Esophagus squamous epithelium (tissue), 5 donors: ENCODE data around the gene PEX26. TPM values are rescaled to one million over a fixed set of nuclear protein-coding genes. Genes with fewer than 3 reads are reported as not detected.
A peak's percentile ranks its signal among the peaks of the same experiment; 100 is the strongest.
"Not testable (repeated sequence)": the region's sequence is repeated elsewhere in the genome, so short reads cannot be mapped to it uniquely, and the experiment has no call there.

Experiments
- DNase-seq: peaks from one replicate; lab custom pipeline; 2025; lab: John Stamatoyannopoulos, UW
- H3K27ac ChIP-seq, 4 donors: fragments of 200-600 bp; sonication (generic); one replicate each; pipeline ENCODE4 v1.5.1; 2016 to 2019; ENCODE audit warnings: mild to moderate bottlenecking in 1 of 4
- H3K27me3 ChIP-seq, 4 donors: fragments of 200-600 bp; sonication (generic); 1 replicate in 3 of 4; 2 replicates in 1 of 4; pipeline versions ENCODE4 v1.5.1 to v1.6.0; 2017 to 2021; ENCODE audit warnings: antibody characterized with exemption in 1 of 4
- H3K36me3 ChIP-seq, 3 donors: fragments of 200-600 bp; sonication (generic); one replicate each; pipeline ENCODE4 v1.5.1; 2016 to 2019
- H3K4me1 ChIP-seq, 3 donors: fragments of 200-600 bp; sonication (generic); one replicate each; pipeline ENCODE4 v1.5.1; 2017 to 2019
- H3K4me3 ChIP-seq, 4 donors: fragments of 200-600 bp; sonication (generic); 1 replicate in 3 of 4; 2 replicates in 1 of 4; pipeline ENCODE4 v1.5.1; 2016 to 2019; ENCODE audit warnings: mild to moderate bottlenecking in 2 of 4, moderate library complexity in 1 of 4
- H3K9me3 ChIP-seq, 3 donors: fragments of 200-600 bp; sonication (generic); one replicate each; pipeline ENCODE4 v1.5.1; 2016 to 2019
- CTCF ChIP-seq, 6 experiments: fragments of 450-650 bp in 4 of 6; fragments of 200-600 bp in 2 of 6; sonication (generic) in 2 of 6; IDR thresholded peaks; one replicate each; pipeline ENCODE4 v1.5.1; 2016 to 2019; ENCODE audit warnings: antibody characterized with exemption in 6 of 6, mild to moderate bottlenecking in 4 of 6, moderate library complexity in 4 of 6
- POLR2A ChIP-seq, 4 donors: fragments of 450-650 bp; IDR thresholded peaks; one replicate each; pipeline ENCODE4 v1.6.1; 2017; ENCODE audit warnings: antibody characterized with exemption in 4 of 4, mild to moderate bottlenecking in 4 of 4, moderate library complexity in 3 of 4
- WGBS, 2 donors: methylation state at CpG; one replicate each; pipeline ENCODE4 v1.1.5; 2018; 5-methylcytosine and 5-hydroxymethylcytosine counted together
- intact Hi-C: fragments of 100-400 bp; cut with DNase I; formaldehyde crosslinking; loops from one replicate; pipeline ENCODE4 v1.15.0; 2022
- total RNA-seq, 4 donors: library from RNA; depleted of rRNA; stranded (reverse); fragments of >200 nt; gene quantifications; one replicate each; pipeline ENCODE4 v1.1.0, GENCODE V29; 2016
- donor health status: DM: yes; HTN: yes; CAD: no.

Gene PEX26
- total RNA-seq, 4 donors from 2014 or later, result 17.2 to 32.3 (median 22.9) TPM

GRCh38 chr22:18032455-18033101, 45.2 kb upstream of the PEX26 start:
- peak in 1 of 4 donors; percentile 11 for TF ChIP-seq POLR2A (IDR thresholded peaks at IDR 0.05)
- no peak for TF ChIP-seq CTCF (IDR thresholded peaks at IDR 0.05)
- no peak for DNase-seq

GRCh38 chr22:18033204-18033998, 44.4 kb upstream of the PEX26 start:
- no peak overlapping the region for H3K4me3 ChIP-seq
- DNase-seq, result no peak
- 73 to 77% methylated on average over 6 of the region's 6 CpGs for WGBS, 2 donors
- no peaks in the 10 kb centered on the region for H3K36me3 ChIP-seq
- no peaks in the 10 kb centered on the region for H3K27me3 ChIP-seq
- TF ChIP-seq POLR2A (IDR thresholded peaks at IDR 0.05), result no peak
- peak in 2 of 6 experiments; percentile 12 to 15 for TF ChIP-seq CTCF (IDR thresholded peaks at IDR 0.05)
- peak overlapping the region; percentile 74 to 84 (median 80) for H3K27ac ChIP-seq
- intact Hi-C loops, result no loop called here
- peaks cover 14 to 70% (median 30%) of the 10 kb centered on the region in 3 donors for H3K4me1 ChIP-seq
- no peaks in the 10 kb centered on the region for H3K9me3 ChIP-seq

More at GRCh38 chr22:18032455-18033101, 45.2 kb upstream of the PEX26 start:
- H3K4me3 ChIP-seq, result no peak overlapping the region
- H3K36me3 ChIP-seq, result no peaks in the 10 kb centered on the region
- no peaks in the 10 kb centered on the region for H3K9me3 ChIP-seq
- intact Hi-C loops, result no loop called here
- peaks cover 14 to 70% (median 30%) of the 10 kb centered on the region in 3 donors for H3K4me1 ChIP-seq
- no peaks in the 10 kb centered on the region for H3K27me3 ChIP-seq
- H3K27ac ChIP-seq, result peak overlapping the region; percentile 72 to 84 (median 80)
- WGBS, 2 donors, result 40 to 49% methylated on average over 5 to 6 of the region's 6 CpGs

- Histone ChIP-seq H3K4me3 (no peak overlapping the region), H3K9me3 (no peaks in the 10 kb centered on the region), H3K27ac (peak overlapping the region; percentile 8 to 84 (median 79)), H3K27me3 (no peaks in the 10 kb centered on the region), H3K36me3 (no peaks in the 10 kb centered on the region), H3K4me1 (peaks cover 14 to 65% (median 30%) of the 10 kb centered on the region in 3 donors)
- DNase-seq, result no peak
- WGBS, 2 donors, result 86 to 88% methylated on average over 3 of the region's 3 CpGs
- intact Hi-C loops, result no loop called here
- TF ChIP-seq POLR2A (IDR thresholded peaks at IDR 0.05) (no peak), CTCF (IDR thresholded peaks at IDR 0.05) (no peak)
Measured at GRCh38 chr22:18034076-18034475, 43.7 kb upstream of the PEX26 start.

- H3K4me1 ChIP-seq, result peaks cover 14 to 56% (median 30%) of the 10 kb centered on the region in 3 donors
- TF ChIP-seq CTCF (IDR thresholded peaks at IDR 0.05) (no peak), POLR2A (IDR thresholded peaks at IDR 0.05) (no peak)
- peak overlapping the region in 3 of 4 donors; percentile 31 to 58 (median 34) for H3K27ac ChIP-seq
- 46 to 57% methylated on average over 8 to 9 of the region's 9 CpGs for WGBS, 2 donors
- H3K27me3 ChIP-seq, result no peaks in the 10 kb centered on the region
- no peaks in the 10 kb centered on the region for H3K36me3 ChIP-seq
- no peak overlapping the region for H3K4me3 ChIP-seq
- intact Hi-C loops, result no loop called here
- no peaks in the 10 kb centered on the region for H3K9me3 ChIP-seq
- DNase-seq, result no peak
Measured at GRCh38 chr22:18035751-18036150, 42.0 kb upstream of the PEX26 start.

GRCh38 chr22:18040898-18041297, 36.9 kb upstream of the PEX26 start:
- H3K4me3 ChIP-seq, H3K36me3 ChIP-seq, H3K27me3 ChIP-seq, H3K9me3 ChIP-seq, H3K27ac ChIP-seq, intact Hi-C loops, DNase-seq: not testable (repeated sequence)
- H3K4me1 ChIP-seq, result peaks cover 0 to 26% (median 6%) of the 10 kb centered on the region in 3 donors
- no CpG with 5 or more reads among the region's 6 CpGs for WGBS, 2 donors
